ENCODE results near the gene CCDC197.

Gene CCDC197

DNA sequence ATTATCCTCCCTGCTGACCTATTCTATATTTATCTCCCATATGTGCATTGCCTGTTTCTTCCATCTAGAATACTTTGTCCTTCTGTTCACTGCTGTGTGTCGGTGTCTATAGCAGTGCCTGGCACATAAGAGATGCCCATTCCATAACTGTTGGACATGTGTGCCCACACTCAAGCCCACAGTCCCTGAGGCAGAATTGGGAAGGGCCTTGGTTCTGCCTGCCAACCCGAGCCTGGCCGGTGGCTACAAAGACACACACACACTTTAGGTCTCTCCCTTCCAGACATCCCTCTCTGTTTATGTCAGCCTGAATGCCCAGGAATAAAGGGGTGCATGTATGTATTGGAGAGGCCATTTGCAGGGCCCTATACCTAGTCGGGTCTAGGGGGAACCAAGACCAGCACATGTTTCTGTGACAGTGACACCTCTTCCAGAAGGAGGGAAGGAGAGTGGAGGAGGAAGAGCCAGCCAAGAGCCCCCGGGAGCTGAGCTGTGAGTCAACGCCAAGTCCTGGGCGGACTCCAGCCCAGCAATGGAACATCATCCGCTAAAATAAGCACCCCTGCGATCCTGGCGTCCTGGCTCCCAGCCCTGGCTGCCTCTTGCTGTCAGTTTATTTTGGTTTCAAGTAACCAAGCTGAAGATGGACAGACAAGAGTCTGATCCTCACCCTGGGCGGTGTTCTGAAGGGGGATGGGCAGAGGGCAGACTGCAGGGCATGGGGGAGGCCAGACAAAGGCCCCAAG lies 16.5 kb upstream of the CCDC197 start:
- DNase-seq, result no peak

DNA sequence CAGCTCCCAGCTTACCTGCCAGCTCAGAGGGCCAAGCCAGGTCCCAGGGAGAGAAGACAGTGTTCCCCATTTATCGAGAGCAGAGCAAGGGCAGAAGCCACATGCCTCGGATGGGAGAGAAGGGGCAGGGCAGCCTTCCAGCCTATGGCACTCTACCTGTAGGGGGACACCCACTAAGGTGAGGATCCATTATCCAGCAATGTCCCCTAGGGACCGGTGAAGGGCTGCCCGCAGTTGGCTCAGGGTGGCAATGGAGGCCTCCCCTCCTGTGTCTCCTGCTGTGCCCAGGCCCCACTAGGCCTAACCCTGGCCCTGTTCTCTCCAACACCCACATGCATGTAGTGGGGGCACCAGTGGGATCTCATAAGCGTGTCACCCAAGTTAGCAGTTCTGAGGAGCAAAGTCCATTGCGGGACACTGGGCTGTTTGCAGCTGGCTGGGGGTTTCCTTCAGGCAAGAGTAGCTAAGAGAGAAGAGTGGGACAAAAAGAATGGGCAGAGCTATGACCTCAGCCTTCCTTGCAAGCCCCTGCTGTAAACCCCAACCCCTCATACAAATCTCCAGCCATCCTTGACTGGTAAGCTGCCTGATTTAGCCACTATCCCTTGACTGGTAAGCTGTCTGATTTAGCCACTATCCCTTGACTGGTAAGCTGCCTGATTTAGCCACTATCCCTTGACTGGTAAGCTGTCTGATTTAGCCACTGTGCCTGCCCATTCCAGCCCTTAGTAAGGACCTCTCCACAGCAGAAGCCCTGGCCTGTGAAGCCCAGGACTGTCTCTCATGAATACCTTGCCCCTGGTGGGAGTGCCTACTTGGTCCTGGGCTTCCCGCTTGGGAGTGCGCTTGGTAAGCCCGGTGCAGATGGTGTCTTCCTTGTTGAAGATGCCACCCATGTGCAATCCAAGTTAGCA lies 15.5 kb upstream of the CCDC197 start:
- no peak for DNase-seq

DNA sequence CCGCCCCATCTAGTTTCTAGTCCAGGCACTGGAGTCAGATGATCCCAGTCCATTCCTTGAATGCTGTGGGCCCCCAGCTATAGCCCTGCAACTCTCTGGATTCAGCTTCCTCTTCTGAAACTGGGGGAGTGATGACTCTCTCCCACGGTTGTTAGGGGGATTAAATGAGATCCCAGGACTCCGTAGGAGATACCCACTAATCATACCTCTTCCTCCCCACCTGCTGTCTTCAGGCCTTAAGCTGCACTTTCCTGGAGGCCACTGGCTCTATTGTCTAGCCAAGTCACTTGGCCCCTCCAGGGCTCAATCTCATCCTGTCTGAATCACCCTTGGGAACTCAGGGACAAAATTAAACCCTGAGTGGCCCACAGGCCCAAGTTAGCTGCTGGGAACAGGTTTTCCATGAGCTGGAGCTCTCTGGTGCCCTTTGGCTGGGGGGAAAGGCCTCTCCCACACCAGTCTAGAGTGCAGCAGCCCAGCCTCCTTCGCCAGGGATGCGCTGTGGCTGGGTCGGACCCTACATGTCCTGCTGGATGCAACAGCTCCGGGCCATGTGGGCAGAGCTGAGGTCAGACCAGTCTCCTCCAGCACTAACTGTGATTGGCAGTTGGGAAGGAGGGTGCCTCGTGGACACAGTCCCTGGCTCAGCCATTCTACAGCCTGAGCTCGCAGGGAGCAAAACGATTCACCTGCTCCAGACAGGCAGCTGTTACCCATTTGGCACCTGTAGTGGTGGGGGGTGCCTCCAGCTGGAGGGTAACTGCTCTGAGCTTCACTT lies 14.7 kb upstream of the CCDC197 start:
- no peak for DNase-seq

DNA sequence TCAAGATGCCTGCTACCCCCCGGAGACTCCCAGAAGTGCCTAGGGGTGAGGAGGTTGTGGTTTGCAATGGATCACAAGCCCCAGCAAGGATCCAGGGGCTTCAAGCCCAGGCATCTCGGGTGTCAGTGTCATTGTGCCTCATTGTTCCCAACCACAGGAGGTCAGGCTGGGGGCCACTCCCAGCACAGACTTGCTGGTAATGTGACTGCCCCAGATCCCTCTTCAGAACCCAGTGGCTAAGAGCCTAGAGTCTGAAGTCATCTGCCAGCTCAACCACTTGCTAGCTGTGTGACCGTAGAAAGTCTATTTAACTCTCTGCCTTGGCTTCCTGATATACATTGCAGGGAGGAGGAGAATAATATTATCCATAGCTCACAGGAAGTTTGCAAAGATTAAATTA lies 13.0 kb upstream of the CCDC197 start:
- no peak for DNase-seq

DNA sequence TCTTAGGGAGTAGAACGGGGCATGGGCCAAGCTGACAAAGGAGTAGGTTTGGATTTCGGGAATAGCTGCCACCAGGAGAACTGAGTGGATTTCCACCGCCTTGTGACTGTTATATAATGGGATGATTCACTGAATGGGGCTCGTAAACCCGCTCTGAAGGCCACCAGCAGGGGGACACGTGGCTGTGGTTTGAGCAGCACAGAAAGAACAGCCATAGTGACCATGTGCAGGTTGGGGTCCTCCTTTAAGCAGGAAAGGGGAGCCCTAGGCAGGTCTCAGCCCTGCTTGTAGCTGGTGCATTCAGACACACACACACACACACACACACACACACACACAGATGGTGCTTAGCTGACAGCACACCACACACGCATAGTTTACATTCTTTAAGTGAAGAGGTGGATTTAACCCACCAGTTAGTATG lies 12.1 kb upstream of the CCDC197 start:
- no peak for DNase-seq

DNA sequence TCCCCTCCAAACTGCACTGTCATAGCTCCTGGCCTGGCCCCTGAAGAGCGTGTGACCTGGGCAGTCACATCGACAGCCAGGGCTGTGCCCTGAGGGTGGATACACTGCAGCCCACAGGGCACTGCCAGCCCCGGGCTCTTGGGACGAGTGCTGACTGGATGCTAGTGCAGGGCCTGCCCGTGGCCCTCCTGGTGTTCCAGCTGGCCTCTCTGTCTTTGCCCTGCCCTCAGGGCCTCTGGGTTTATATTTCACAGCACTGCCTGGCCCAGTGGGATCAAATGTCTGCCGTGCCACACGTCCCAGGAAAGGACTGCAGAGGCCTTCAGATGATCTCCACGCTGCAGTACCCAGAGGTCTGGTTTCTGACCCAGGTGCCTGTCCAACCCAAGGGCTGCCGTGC lies 10.1 kb upstream of the CCDC197 start:
- DNase-seq, result no peak

DNA sequence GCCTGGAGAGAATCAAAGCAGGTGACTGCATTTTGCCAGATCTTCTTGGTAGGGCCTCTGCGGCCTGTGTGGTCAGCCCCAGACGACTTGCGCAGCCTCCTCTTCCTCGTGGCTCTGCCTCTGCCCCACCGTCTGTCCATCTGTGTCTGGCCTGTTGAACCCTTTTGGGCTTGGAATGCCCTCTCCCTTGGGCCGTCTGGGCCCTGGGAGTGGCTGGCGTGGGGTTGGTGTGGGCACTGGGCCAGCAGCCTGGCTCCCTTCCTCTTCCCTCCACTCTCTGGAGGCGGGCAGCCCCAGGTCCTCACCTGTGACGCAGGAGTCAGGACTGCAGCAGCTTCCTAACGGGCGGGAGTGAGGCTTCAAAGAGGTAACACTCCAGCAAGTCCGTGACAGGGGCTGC lies 9.7 kb upstream of the CCDC197 start:
- no peak for DNase-seq

DNA sequence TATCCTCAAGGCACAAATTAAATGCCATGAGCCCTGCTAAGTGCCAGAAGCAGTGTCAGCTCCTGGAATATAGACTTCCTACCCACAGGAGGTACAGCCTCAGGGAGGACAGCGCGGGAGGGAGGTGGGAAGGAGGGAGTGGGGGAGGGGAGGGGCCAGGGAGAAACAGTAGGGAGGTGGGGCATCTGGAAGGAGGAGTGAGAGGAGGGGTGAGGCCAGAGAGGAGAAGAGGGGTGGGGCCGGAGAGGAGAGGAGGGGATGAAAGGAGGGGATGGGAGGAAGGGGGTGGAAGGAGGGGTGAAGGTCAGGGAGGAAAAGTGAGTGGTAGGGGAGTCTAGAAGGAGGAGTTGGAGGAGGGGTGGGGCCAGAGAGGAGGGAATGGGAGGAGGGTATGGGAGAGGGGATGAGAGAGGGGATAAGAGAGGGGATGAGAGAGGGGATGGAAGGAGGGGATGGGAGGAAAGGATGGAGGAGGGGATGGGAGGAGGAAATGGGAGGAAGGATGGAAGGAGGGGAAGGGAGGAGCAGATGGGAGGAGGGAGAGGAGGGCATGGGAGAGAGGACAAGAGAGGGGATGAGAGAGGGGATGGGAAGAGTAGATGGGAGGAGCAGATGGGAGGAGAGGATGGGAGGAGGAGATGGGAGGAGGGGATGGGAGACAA lies 9.2 kb upstream of the CCDC197 start:
- no peak for DNase-seq

DNA sequence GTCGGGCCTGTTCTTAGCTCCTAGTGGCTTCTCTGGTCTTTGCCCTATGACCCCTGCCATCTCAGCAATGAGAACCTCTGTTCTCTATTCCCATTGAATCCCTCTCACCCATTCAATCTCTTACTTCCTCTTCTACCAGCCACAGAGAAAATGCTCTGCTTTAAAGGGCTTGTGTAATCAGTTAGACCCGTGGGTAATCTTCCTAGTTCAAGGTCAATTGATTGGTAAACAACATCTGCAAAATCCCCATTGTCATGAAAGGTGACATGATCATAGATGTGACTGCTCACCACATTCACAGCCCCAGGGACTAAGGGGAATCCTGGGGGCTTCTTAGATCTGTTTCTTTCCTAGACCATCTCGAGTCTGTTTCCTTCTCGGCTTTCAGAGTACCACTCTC lies 7.2 kb upstream of the CCDC197 start:
- no peak for DNase-seq

DNA sequence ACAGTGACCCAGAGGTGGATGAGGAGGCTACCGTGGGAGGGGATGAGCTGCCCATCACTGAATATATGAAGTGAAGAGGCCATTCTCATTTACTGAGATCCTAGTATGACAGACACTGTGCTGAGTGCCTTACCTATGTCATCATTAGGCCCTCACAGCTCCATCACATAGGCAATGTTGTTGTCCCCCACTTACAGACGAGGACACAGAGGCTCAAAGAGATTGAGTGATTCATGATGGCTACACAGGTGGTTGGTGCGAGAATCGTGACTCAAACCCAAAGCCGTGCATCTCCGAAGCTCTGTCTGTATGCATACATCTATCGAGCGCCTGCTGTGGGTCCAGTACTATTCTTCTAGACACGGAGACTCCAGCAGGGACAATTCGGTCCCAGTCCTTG lies 5.9 kb upstream of the CCDC197 start:
- DNase-seq, result no peak

DNA sequence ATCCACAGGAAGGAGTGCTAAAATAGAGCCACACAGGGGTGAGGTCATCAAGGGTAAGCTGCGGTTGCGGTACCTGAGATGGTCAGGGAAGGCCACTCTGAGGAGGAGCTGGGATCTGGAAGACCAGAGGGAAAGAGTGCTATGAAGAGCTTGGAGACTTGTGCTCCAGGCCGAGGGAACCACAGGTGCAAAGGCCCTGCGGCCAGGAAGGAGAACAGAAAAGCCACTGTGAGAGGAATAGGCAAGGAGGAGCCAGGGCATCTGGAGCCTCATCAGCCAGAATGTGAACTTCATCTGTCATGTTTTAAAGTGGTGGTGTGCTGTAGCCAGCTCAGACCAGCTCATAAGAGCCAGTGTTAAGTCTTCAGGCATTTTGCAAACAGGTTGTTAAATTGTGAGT lies 5.5 kb upstream of the CCDC197 start:
- DNase-seq, result no peak

DNA sequence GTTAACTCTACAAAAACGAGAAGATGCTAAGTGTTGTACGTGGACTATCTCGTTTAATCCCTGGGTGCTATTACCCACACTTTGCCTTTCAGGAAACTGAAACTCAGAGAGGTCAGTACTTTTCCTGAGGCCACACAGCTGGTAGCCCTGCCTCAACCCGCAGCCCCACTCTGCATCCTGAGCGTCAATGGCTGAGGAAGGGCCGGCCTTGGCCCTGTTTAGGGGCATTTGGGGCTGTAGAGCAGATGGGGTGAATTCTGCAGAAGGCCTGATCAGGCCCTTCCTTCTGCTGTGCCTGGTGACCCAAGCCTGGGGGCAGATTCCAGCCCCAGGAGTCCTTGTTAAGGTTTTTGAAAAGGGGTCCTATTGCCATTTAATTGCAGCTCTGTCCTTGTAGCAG lies 3.7 kb upstream of the CCDC197 start:
- no peak for DNase-seq

DNA sequence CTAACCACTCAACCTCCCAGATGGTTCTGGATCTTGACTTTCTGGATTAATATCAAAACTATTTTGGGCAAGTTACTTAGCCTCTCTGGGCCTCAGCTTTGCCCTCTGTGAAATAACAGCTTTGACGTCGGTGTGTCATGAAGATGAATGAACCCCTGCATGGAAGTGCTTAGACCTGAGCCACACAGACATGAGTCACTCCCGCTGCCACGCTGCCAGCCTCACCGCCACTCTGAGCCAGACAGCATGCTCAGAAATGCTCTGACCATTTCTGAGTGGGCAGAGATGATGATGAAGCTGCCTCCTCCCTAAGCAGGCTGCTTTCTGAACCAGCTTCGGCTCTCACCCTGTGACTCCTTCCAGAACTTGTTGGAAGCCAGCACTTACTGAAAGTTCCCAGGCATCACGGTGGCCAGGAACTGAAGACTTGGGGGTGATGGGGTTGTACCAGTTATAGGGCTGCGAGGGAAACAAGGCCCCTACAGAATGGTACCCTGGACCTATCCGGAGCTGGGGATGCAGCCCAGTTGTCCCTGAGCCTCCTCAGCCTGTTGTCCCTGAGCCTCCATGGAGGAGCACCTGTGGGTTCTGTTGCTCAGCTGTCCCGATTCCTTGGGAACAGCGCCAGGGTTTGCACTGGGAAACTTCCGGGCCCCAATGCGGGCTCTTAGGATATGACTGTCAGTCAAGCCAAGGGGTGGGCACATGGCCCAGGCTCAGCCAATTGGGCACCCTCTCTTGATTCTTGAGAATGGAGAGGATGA lies 2.0 kb upstream of the CCDC197 start:
- DNase-seq, result no peak

DNA sequence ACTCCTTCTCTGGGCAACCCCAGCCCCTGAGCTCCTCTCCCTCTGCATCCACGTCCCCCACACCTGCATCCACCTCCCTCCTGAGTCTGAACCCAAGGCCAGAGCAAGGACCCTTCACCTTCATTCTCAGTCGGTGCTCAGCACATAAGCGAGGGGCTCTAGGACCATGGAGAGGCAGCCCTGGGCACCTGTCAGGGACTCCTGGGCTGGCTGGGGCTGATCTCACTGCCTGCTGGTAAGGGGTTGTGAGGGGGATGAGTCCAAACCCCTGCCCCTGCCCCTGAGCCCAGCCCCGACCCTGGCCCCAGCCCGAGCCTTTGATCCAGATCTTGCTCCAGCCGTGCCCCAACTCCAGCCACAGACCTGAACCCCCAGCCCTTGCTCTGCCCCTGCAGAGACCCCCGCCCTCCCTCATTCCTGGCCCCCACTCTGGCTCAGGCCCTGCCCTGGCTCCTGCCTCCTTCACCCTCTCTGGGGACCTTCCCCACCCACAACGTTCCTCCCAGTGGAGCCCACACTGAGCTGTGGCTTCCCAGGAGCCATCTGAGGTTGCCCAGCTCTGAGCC lies 888 bp upstream of the CCDC197 start:
- no peak for DNase-seq

DNA sequence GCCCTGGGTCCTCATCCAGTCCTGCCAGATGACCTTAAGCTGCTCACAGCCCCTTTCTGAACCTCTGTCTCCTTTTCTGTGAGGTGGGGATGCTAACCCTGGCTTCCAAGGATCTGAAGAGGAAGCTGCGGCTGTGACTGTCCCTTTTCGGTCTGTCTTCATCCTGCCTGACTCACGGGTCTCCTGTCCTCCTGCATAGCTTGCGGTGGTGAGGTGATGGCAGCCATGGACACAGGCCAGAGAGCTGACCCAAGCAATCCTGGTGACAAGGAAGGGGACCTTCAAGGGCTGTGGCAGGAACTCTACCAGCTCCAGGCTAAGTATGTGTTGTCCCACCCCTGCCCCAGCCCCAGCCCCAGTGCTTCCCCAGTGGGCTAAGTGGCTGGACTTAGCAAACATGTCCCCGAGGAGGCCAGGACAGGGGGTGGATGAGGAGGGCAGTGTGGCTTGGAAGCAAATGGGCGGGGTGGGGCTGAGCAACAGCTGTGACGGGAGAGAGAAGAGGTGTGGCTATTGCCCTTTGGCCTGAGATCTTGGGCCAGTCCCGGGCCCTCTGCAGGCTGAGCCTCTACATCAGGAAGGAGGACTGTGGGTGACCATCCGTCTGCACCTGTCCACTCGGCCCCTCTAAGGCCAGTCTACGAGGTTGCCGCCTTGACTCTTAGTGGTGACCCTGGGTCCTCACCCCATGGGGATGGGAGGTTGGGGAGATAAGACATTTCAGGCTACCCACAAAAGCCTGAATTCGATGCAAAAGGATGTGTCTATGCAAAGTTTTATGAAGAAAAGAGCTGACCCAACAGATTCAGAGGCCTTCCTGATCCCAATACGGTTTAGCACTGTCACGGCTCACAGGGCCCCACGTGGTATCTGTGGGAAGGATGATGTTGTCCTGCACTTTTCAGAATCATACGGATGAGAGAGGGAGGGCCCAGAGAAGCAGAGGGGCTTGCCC lies 1.1 kb downstream of the CCDC197 start:
- no peak for DNase-seq

DNA sequence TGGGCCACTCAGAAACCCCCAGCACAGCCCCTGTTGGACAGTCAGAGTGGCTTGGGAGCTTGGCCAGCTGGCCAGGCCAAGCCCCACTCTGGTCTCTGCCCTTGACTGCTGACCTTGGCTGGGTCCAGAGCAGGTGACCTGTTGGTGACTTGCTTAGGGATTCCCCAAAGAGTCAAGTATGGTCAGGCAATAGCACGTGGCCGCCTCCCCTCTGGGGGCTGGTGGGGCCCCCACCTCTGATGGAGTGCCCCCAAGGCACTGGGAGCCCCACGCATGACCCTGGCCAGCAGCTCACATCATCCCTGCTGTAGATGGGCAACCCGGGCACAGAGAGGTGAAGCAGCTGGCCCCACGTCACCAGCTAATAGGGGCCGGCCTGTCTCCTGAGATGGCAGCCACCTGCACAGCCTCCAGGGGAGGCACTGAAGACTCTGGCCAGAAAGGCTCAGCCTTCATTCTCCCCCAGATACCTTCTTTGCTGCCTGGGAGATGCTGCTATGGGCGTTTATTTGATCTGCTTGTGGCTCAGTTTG lies 1.8 kb downstream of the CCDC197 start:
- DNase-seq, result no peak

DNA sequence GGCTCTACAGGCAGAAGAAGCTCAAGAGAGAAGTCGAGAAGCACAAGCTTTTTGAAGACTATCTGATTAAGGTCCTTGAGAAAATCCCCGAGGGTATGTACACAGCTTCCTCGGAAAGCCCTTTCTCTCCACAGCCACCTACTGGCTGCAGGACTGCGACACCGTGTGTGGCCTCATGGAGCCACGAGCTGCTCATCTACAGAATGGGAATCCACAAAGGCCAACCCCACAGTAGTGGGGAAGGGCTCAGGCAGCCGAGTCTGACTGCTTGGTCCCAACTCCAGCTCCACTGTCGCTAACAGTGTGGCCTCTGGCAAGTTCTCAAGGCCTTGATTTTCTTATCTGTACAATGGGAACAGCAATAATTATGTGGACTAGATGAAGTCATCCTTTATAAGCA lies 2.5 kb downstream of the CCDC197 start:
- DNase-seq, result no peak

DNA sequence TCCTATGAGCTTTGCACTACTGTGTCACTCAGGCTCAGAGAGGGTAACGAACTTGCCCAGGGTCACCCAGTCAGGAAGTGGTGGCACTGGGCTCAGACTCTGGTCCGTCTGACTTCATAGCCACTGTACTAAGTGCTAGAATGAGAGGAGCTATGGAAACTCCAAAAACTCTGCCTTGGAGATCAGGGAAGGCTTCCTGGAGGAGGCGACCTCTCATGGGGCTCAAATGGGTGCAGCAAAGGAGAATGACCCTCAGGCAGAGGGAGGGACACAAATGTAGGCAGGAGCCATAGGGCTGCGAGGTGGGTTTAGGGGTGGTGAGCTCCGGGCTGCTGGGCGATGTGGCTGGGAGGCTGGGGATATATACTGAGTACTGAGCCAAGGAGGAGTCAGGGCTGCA lies 3.2 kb downstream of the CCDC197 start:
- no peak for DNase-seq

DNA sequence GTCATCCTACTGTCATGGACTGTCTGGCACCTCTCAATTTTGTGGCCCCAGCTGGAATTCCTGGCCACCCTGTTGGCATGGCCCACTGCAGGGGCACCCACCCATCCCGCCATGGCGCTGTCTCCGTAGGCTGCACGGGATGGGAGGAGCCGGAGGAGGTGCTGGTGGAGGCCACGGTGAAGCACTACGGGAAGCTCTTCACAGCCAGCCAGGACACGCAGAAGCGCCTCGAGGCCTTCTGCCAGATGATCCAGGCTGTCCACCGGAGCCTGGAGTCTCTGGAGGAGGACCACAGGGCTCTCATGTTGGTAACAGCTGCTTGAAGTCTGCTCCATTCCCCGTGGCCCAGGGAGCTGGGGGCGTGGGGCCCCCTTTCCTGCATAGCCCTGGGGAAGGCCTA lies 3.9 kb downstream of the CCDC197 start:
- no peak for DNase-seq

All from hematopoietic multipotent progenitor cell treated with erythropoietin and hydrocortisone succinate and interleukin-3 and kit ligand, for 8 days (in vitro differentiated cells).